Fibroblast of mammary gland (primary cell): Measurements from ENCODE around the gene CCNQ.

Source experiments
- DNase-seq: peaks from one replicate; pipeline ENCODE4 v3.0.0-alpha.2; 2010; ENCODE audit warnings: low read depth
- H3K4me3 ChIP-seq: 2 replicates; pipeline ENCODE4 v1.5.1; 2011; ENCODE audit warnings: low read depth, mild to moderate bottlenecking, low read length, moderate library complexity; ENCODE audit not compliant: control insufficient read depth
- TF ChIP-seq, protein P1 (sequence below): conservative IDR thresholded peaks from 2 replicates; pipeline ENCODE4 v1.5.1; 2011; ENCODE audit warnings: low read depth, low read length, inconsistent platforms; ENCODE audit not compliant: control insufficient read depth, insufficient read depth

CCNQ gene

GRCh38 chrX:153582896-153583295 lies 16.0 kb downstream of the CCNQ start:
- no peak for DNase-seq
- no peak overlapping the region for H3K4me3 ChIP-seq
- TF ChIP-seq, protein P1, sequence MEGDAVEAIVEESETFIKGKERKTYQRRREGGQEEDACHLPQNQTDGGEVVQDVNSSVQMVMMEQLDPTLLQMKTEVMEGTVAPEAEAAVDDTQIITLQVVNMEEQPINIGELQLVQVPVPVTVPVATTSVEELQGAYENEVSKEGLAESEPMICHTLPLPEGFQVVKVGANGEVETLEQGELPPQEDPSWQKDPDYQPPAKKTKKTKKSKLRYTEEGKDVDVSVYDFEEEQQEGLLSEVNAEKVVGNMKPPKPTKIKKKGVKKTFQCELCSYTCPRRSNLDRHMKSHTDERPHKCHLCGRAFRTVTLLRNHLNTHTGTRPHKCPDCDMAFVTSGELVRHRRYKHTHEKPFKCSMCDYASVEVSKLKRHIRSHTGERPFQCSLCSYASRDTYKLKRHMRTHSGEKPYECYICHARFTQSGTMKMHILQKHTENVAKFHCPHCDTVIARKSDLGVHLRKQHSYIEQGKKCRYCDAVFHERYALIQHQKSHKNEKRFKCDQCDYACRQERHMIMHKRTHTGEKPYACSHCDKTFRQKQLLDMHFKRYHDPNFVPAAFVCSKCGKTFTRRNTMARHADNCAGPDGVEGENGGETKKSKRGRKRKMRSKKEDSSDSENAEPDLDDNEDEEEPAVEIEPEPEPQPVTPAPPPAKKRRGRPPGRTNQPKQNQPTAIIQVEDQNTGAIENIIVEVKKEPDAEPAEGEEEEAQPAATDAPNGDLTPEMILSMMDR, result no peak

GRCh38 chrX:153580700-153581386 lies 18.1 kb downstream of the CCNQ start:
- no peak overlapping the region for H3K4me3 ChIP-seq
- TF ChIP-seq, protein P1, result peak; percentile 7
- DNase-seq, result no peak

DNA sequence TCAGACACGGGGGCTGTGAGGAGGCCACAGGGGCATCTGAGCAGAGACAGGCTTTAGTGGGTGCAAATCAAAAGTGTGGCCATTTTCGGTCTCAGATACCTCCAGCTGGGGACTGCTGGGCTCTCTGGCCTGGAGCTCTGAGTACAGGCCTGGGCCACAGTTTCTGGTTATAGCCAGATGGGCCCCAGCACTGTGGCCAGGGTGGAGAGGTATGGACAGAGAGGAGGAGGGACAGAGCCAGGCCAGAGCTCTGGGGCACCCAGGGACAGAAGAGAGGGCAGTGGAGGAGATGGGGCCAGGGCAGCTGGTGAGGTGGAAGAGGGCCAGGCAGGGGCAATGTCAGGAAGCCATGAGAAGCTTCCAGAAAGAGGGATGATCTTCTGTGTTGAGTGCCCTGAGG lies 20.1 kb downstream of the CCNQ start:
- H3K4me3 ChIP-seq, result no peak overlapping the region
- TF ChIP-seq, protein P1, result no peak
- DNase-seq, result no peak

DNA sequence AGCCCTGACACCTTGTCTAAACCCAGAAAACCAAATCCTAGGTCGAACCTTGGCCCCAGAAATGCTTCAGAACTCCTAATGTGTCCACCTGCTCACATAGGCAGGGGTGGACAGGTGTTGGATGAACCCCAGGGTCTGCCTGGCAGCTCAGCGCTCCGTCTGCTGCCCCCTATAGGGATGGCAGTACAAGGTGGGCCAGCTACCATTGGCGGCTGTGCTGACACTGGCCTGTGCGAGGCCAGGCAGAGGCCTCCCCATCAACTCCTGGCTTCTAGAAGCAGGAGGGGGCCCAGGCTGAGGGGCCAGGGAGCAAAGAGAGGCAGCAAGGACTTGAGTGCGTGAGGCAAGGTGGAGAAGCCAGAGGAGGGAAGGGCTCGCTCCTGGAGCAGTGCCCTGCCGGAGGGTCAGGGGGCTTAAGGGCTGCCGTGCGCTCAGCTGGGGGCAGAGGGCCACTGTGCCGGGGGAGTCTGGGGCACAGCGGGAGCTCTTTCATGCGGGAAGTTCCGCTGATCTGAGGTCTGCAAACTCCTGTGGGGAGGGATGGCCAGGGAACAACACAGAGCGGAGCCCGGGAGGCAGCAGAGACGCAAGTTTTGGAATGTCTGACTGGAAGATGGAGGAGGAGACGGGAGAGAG lies 20.6 kb downstream of the CCNQ start:
- TF ChIP-seq, protein P1, result no peak
- DNase-seq, result no peak
- no peak overlapping the region for H3K4me3 ChIP-seq

DNA sequence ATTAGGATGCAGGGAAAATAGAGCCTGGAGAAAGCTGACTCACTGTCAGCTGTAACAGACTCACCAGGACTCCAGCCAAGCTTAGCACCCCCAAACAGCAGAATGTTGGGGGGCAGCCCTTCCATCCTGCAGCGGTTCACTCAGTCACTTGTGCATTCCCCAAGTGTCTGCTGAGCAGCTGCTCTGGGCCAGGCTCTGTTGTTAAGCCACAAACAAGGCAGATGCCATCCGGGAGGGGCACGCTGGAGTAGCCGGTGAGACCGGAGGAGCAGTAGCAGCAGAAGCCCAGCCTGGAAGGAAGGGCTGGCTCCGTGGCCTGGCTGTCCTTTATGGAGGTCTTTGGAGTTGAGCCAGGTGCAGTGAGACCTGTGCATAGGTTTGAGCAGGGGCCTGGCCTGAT lies 22.0 kb downstream of the CCNQ start:
- no peak for DNase-seq
- no peak overlapping the region for H3K4me3 ChIP-seq
- TF ChIP-seq, protein P1, result no peak

DNA sequence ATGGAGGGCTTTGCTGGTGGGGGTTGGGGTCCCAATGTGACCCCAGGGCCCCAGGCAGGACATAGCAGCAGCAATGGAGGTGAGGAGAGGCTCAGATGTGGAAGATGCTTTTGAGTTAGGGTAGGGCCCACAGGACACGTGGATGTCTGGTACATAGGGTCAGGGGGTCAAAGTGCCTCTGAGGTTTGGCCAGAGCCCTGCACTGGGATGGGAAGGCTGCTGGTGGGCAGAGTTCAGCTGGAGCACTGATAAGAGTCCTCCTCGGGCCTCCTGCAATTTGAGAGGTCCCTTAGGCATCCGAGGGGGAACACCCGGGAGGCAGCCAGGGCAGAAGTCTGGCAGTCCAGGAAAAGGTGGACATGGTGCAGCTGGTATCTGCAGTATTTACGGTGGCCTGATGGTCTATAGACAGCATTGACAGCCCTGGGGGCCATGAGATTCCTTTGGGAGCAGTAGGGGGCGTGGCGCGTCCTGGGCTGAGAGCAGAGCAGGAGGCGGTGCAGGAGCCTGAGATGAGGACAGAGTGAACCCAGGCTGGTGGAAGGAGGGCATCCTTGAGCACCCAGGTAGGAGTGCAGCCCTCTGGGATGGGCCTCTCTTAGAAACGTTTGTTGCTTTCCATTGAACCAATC lies 22.6 kb downstream of the CCNQ start:
- no peak for DNase-seq
- H3K4me3 ChIP-seq, result no peak overlapping the region
- TF ChIP-seq, protein P1, result no peak
